Measurements from ENCODE around the gene CNTN2.

Gene CNTN2

GRCh38 chr1:205066141-205066818 lies 23.3 kb downstream of the CNTN2 start:
- no peak for TF ChIP-seq POLR2A (IDR thresholded peaks at IDR 0.05; ENCODE audit: low read depth, low read length)
- no peak for FAIRE-seq

DNA sequence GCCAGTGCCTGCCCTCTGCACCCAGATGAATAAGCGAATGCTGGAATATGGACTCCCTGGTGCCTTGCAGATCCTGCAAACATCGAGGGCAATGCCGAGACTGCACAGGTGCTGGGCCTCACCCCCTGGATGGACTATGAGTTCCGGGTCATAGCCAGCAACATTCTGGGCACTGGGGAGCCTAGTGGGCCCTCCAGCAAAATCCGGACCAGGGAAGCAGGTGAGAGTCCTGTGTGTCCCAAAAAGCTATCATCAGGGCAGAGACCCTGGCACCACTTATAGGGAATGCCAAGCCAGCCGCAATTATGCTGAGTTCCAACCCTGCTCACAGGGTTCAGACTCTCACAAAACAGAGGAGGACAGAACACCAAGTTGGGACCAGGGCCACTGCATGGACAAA lies 24.0 kb downstream of the CNTN2 start:
- FAIRE-seq (no peak), DNase-seq (ENCODE audit: insufficient read length, low spot score) (no peak)
- TF ChIP-seq POLR2A (IDR thresholded peaks at IDR 0.05; ENCODE audit: low read depth, low read length): no peak

More at GRCh38 chr1:205066141-205066818, 23.3 kb downstream of the CNTN2 start:
- no peak for DNase-seq (ENCODE audit: insufficient read length, low spot score)

- no peak for DNase-seq (ENCODE audit: insufficient read length, low spot score)
- no peak for TF ChIP-seq POLR2A (IDR thresholded peaks at IDR 0.05; ENCODE audit: low read depth, low read length)
- no peak for FAIRE-seq
These were observed 25.0 kb downstream of the CNTN2 start for GRCh38 chr1:205068001-205068400.

DNA sequence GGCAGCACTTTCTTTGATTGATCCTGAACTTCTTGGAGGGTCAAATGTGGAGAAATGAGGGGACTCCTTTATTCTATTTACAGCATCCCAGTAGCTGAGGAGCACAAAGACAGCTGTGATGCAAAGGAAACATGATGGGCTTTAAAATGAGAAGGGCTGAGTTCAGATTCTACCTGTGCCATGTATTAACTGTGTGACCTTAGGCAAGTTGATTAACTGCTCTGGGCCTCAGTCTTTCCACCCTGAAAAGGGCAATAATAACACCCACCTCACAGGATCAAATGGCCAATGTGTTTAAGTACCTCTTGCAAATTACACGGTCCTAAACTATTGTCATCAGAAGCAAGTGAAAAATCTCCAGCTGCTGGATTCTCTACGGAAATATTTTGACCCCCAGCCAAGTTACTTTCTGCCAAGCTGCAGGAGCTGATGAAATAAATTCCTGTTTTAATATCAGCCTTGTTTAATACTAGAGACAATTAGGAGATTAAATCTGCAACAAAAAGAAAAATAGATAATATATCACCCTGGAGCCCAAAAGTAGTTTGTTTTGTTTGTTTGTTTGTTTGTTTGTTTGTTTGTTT lies 25.5 kb downstream of the CNTN2 start:
- TF ChIP-seq POLR2A (IDR thresholded peaks at IDR 0.05; ENCODE audit: low read depth, low read length): no peak
- FAIRE-seq: no peak
- no peak for DNase-seq (ENCODE audit: insufficient read length, low spot score)

- DNase-seq (ENCODE audit: insufficient read length, low spot score) (no peak), FAIRE-seq (no peak)
- TF ChIP-seq POLR2A (IDR thresholded peaks at IDR 0.05; ENCODE audit: low read depth, low read length): no peak
These were observed 26.5 kb downstream of the CNTN2 start for GRCh38 chr1:205069371-205070125.

DNA sequence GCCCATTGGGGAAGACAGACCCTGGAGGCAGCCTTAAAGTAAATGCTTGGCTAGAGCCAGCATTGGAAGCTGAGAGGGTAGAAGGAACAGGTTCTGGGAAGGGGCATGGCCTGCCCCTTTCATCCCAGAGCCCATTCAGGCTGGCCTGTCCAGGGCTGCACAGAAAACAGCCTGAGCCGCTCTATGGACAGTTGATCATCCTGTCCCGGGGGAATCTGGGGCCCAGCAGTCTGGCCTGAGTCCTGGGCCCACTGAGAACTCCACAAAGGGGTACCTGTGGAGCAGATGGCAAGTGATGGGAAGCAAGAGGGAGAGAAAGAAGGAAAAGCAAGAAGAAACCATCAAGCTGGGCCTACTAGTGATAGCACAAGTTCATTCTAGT lies 28.0 kb downstream of the CNTN2 start:
- no peak for FAIRE-seq
- TF ChIP-seq POLR2A (IDR thresholded peaks at IDR 0.05; ENCODE audit: low read depth, low read length): no peak
- DNase-seq (ENCODE audit: insufficient read length, low spot score): no peak

GRCh38 chr1:205071801-205072200 lies 28.8 kb downstream of the CNTN2 start:
- DNase-seq (ENCODE audit: insufficient read length, low spot score) (no peak), FAIRE-seq (no peak)
- no peak for TF ChIP-seq POLR2A (IDR thresholded peaks at IDR 0.05; ENCODE audit: low read depth, low read length)

DNA sequence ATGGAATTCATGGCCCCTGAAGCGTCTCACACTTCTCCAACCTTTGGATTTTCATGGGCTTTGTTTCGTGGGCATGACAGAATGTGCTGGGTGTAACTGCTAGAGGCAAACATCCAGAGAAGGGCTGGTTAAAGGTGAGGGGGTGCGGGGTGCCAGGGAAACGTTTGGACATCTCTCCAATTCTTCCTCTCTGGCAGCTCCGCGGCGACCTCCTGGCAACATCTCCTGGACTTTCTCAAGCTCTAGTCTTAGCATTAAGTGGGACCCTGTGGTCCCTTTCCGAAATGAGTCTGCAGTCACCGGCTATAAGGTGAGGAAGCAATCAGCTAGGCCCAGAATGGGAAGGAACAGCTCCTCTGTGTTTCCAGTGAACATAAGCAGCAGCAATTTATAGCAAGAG lies 29.3 kb downstream of the CNTN2 start:
- FAIRE-seq: no peak
- no peak for TF ChIP-seq POLR2A (IDR thresholded peaks at IDR 0.05; ENCODE audit: low read depth, low read length)
- DNase-seq (ENCODE audit: insufficient read length, low spot score): no peak

- DNase-seq (ENCODE audit: insufficient read length, low spot score) (no peak), FAIRE-seq (no peak)
- TF ChIP-seq POLR2A (IDR thresholded peaks at IDR 0.05; ENCODE audit: low read depth, low read length): no peak
These were observed 29.9 kb downstream of the CNTN2 start for GRCh38 chr1:205072881-205073280.

- no peak for FAIRE-seq
- no peak for DNase-seq (ENCODE audit: insufficient read length, low spot score)
- TF ChIP-seq POLR2A (IDR thresholded peaks at IDR 0.05; ENCODE audit: low read depth, low read length): no peak
These were observed 30.5 kb downstream of the CNTN2 start for GRCh38 chr1:205073511-205073910.

DNA sequence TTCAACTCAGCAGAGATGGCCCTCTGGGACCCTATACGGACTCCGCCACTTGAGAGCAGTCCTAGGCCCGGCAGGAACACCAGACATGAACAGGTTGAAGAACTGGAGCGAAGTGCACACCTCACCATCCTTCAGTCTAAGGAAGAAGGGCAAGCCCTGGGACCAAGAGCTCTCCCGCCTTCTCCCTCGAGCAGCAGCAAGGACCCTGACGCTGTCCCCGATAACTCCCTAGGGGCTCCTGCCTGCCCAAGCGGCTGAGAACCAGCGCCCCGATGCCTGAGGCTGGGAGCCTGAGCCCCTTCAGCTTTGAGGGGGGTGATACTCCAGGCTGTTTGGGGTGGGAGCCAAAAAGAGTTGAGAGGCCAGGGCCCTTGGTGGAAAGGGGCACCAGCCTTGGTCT lies 31.1 kb downstream of the CNTN2 start:
- DNase-seq (ENCODE audit: insufficient read length, low spot score): no peak
- TF ChIP-seq POLR2A (IDR thresholded peaks at IDR 0.05; ENCODE audit: low read depth, low read length): no peak
- no peak for FAIRE-seq

GRCh38 chr1:205074513-205074912 lies 31.5 kb downstream of the CNTN2 start:
- peak; percentile 55 for DNase-seq (ENCODE audit: insufficient read length, low spot score)
- FAIRE-seq: no peak
- TF ChIP-seq POLR2A (IDR thresholded peaks at IDR 0.05; ENCODE audit: low read depth, low read length): no peak

GRCh38 chr1:205075642-205076155 lies 32.7 kb downstream of the CNTN2 start:
- TF ChIP-seq POLR2A (IDR thresholded peaks at IDR 0.05; ENCODE audit: low read depth, low read length): no peak
- FAIRE-seq (no peak), DNase-seq (ENCODE audit: insufficient read length, low spot score) (no peak)

DNA sequence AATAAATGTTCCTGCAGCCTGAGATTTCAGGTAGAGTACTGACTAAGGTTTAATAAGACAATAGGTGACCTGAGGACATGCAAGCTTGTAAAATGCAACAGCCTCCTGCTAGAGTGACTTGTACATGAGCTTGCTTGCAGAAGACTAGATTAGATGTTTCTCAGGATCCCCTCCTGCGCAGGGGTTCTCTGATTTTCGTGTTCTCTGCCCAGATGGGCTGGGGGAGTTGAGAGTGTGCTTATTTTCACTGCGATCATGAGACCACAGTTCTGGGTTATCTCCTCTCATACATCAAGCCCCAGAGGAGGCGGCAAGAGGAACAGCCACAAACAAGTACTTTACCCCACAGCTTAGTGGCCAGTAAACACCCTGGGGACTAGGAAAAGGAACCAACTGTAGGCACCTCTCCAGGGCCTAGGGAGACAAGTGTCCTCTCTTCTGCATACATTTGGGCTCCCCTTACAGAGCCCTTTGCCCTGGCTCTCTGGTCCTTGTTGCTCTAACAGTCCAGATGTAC lies 33.3 kb downstream of the CNTN2 start:
- FAIRE-seq (no peak), DNase-seq (ENCODE audit: insufficient read length, low spot score) (no peak)
- TF ChIP-seq POLR2A (IDR thresholded peaks at IDR 0.05; ENCODE audit: low read depth, low read length): no peak
